GM20000 (cell line): ENCODE measurements around the gene CCL28.
"Not testable (repeated sequence)": the region's sequence is repeated elsewhere in the genome, so short reads cannot be mapped to it uniquely, and the experiment has no call there.

Source experiments
- DNase-seq: peaks from one replicate; pipeline ENCODE4 v3.0.0; 2012; ENCODE audit warnings: low spot score
- TF ChIP-seq, protein P1 (sequence below): IDR thresholded peaks from 2 replicates; pipeline ENCODE4 v1.5.1; 2012; ENCODE audit warnings: mild to moderate bottlenecking, control low read depth; ENCODE audit errors: extremely low read depth, missing control alignments

Gene CCL28

DNA sequence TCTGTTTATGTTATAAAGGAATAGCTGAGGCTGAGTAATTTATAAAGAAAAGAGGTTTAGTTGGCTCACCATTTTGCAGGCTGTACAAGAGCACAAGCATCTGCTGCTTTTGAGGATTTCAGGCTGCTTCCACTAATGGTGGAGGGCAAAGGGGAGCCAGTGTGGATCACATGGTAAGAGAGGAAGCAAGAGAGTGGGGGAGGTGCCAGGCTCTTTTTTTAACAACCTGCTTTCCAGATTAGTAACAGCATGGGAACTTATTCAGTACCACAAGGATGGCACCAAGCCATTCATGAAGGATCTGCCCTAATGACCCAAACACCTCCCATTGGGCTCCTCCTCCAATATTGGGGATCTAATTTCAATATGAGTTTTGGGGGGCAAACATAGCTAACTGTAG lies 40.4 kb downstream of the CCL28 start:
- no peak for DNase-seq

DNA sequence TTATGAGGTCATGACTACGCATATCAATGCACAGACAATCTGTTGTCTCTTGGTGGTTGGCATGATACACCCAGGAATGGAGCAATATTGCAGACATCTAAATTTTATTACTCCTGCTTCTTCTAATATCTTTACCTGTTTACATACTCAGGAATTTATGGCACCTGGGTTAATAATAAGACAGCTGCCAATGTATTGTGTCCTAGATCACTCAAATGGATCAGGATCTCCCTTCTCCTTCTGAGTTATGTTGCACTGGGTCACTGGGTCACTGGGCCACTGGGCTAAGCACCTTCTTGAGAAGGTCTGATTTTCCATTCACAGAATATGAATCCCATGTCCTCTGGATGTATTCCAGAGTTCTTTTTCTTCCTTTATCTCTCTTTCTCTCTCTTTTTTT lies 41.8 kb downstream of the CCL28 start:
- TF ChIP-seq, protein P1, sequence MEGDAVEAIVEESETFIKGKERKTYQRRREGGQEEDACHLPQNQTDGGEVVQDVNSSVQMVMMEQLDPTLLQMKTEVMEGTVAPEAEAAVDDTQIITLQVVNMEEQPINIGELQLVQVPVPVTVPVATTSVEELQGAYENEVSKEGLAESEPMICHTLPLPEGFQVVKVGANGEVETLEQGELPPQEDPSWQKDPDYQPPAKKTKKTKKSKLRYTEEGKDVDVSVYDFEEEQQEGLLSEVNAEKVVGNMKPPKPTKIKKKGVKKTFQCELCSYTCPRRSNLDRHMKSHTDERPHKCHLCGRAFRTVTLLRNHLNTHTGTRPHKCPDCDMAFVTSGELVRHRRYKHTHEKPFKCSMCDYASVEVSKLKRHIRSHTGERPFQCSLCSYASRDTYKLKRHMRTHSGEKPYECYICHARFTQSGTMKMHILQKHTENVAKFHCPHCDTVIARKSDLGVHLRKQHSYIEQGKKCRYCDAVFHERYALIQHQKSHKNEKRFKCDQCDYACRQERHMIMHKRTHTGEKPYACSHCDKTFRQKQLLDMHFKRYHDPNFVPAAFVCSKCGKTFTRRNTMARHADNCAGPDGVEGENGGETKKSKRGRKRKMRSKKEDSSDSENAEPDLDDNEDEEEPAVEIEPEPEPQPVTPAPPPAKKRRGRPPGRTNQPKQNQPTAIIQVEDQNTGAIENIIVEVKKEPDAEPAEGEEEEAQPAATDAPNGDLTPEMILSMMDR: no peak
- DNase-seq: no peak

More for the DNA sequence above, 40.4 kb downstream of the CCL28 start:
- TF ChIP-seq, protein P1: no peak

DNA sequence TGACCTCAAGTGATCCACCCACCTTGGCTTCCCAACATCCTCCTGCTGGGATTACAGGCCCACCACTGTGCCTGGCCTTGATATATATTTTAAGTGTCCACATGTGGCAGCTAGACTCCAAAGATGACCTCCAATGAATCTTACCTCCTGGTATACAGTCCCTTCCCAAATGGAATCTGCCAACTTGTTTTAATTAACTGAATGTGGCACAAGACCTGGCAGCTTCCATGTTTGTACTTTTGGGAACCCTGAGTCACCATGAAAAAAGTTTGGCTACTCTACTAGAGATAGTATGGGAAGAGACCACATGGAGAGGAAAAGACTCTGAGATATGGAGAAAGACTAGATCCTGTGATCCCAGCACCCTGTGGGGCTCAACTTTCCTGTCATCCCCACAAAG lies 42.5 kb downstream of the CCL28 start:
- TF ChIP-seq, protein P1: no peak
- no peak for DNase-seq

DNA sequence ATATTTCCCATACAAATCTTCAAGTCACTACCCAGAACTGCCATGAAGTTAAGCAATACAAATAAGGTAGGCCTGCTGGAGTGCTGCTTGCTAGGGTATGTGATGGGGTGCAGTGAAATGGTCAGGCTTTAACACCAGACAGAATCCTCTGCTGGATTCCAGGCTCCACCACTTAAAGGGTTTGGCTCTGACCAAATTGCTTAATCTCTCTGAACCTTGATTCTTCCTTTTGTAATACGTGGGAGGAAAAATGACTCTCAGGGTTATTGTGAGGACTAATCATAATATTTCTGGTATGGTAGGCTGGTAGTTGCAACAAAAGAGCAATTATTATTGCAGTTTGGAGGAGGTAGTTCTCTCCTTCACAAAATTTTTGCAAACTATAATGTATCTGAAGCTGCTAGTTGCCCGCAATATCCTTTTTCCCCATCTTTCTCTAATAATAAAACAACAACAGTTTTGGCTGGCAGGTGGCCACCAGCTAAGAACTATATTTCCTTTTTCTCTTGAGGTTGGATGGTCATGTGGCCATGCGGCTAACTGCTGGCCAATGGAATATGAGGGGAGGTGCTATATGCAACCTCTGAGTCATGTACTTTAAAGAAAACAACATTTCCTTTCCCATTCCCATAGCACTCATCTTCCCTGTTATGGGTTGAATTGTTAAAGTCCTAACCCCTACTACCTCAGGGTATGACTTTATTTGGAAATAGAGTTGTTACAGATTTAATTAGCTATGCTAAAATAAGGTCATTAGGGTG lies 44.1 kb downstream of the CCL28 start:
- DNase-seq: no peak

DNA sequence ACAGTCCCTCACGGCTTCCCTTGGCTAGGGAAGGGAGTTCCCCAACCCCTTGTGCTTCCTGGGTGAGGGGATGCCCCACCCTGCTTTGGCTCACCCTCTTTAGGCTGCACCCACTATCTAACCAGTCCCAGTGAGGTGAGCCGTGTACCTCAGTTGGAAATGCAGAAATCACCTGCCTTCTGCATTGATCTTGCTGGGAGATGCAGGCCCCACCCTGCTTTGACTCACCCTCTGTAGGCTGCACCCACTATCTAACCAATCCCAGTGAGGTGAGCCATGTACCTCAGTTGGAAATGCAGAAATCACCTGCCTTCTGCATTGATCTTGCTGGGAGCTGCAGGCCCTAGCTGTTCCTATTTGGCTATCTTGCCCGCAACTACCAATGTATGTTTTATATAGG lies 44.7 kb downstream of the CCL28 start:
- TF ChIP-seq, protein P1: no peak
- no peak for DNase-seq

More for the DNA sequence above, 44.1 kb downstream of the CCL28 start:
- TF ChIP-seq, protein P1: no peak

DNA sequence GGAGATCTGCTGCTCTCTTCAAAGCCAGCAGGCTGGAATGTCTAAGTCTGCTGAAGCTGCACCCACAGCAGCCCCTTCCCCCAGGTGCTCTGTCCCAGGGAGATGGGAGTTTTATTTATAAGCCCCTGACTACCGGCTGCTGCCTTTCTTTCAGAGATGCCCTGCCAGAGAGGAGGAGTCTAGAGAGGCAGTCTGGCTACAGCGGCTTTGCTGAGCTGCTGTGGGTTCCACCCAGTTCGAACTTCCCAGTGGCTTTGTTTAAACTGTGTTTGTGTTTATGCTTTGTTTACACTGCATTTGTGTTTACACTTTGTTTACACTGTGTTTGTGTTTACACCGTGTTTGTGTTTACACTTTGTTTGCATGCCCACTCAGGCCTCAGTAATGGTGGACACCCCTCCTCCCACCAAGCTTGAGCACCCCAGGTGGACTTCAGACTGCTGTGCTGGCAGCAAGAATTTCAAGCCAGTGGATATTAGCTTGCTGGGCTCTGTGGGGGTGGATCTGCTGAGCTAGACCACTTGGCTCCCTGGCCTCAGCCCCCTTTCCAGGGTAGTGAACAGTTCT lies 45.4 kb downstream of the CCL28 start:
- DNase-seq: not testable (repeated sequence)

DNA sequence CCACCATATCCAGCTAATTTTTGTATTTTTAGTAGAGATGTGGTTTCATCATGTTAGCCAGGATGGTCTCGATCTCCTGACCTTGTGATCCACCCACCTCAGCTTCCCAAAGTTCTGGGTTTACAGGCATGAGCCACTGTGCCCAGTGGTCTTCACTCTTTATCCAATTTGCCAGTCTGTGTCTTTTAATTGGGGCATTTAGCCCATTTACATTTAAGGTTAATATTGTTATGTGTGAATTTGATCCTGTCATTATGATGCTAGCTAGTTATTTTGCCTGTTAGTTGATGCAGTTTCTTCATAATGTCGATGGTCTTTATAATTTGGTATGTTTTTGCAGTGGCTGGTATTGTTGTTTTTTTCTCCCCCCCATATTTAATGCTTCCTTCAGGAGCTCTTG lies 47.0 kb downstream of the CCL28 start:
- not testable (repeated sequence) for DNase-seq

DNA sequence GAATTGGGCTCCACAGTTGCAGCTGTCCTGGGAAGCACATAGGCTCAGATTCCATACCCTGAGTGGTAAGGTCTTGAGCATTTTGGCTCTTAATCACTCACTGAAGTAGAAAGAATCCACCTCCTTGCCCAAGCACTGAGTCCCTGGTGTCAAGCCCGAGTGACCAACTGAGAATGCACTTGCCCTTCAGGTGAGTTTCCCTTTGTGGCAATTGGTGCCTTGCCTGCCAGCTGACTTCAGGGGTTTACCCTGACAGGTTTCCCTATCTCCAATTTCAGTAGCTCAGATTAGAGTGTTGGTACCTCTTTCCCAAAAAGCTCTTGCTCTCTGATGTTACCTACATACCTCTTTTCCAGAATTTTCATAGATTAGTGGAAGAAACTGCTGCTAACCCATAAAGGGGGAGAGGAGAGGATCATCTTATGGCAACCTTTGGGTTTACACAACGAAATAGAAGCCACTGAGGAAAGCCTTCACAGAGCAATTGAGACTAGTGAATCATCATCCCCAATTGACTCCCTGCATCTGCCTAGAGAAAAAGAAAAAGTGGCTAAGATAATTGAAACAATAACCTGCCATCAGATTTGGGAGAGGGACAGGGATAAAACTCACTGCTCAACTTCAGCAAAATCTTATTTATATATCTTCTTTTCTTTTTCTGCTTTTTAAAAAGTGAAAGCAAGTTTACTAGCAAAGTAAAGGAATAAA lies 48.6 kb downstream of the CCL28 start:
- no peak for DNase-seq
- TF ChIP-seq, protein P1: no peak
